PFSK-1 (cell line): ENCODE results near the gene FAM107A.

Experiments used
- POLR2AphosphoS5 ChIP-seq: IDR thresholded peaks from 2 replicates; pipeline ENCODE4 v1.6.1; 2012; ENCODE audit warnings: low read depth, mild to moderate bottlenecking, control low read depth, low read length, moderate library complexity
- REST ChIP-seq, 2 experiments: IDR thresholded peaks; 2 replicates each; pipeline versions ENCODE4 v1.6.1 to v1.8.0; 2011 to 2012; ENCODE audit warnings: low read depth in 2 of 2, low read length in 2 of 2, control low read depth in 1 of 2, inconsistent platforms in 1 of 2, mild to moderate bottlenecking in 1 of 2, moderate library complexity in 1 of 2; ENCODE audit not compliant: insufficient read depth in 1 of 2
- SIN3A ChIP-seq: IDR thresholded peaks from 2 replicates; pipeline ENCODE4 v1.6.1; 2012; ENCODE audit warnings: mild to moderate bottlenecking, low read length, moderate library complexity, borderline replicate concordance; ENCODE audit not compliant: insufficient read depth
- TAF1 ChIP-seq: IDR thresholded peaks from 2 replicates; pipeline ENCODE4 v1.6.1; 2012; ENCODE audit warnings: low read length, control low read depth, borderline replicate concordance; ENCODE audit not compliant: insufficient read depth

GRCh38 chr3:58540176-58540858 lies 36.9 kb downstream of the FAM107A start:
- TF ChIP-seq POLR2AphosphoS5, result no peak
- TF ChIP-seq REST (IDR thresholded peaks at IDR 0.05; ENCODE audit: insufficient read depth in 1 of 2, low read depth in 2 of 2, low read length in 2 of 2), result no peak
- no peak for TF ChIP-seq SIN3A
- no peak for TF ChIP-seq TAF1
